Mesangial cell (primary cell): ENCODE measurements around the gene MYOG. TPM values are rescaled to one million over a fixed set of nuclear protein-coding genes. Genes with fewer than 3 reads are reported as not detected.

Source experiments
- total RNA-seq: library from RNA; depleted of rRNA; stranded (reverse); fragments of >200 nt; gene quantifications from 2 replicates; pipeline ENCODE4 v1.2.3, GENCODE V29; 2015

MYOG gene
- total RNA-seq: not detected in 2 replicates

GRCh38 chr1:203085528-203086406 lies at the start of gene MYOG:
MYOG (minus strand) TSS chr1:203086012; CDS start chr1:203085961, 51 bp downstream.

DNA sequence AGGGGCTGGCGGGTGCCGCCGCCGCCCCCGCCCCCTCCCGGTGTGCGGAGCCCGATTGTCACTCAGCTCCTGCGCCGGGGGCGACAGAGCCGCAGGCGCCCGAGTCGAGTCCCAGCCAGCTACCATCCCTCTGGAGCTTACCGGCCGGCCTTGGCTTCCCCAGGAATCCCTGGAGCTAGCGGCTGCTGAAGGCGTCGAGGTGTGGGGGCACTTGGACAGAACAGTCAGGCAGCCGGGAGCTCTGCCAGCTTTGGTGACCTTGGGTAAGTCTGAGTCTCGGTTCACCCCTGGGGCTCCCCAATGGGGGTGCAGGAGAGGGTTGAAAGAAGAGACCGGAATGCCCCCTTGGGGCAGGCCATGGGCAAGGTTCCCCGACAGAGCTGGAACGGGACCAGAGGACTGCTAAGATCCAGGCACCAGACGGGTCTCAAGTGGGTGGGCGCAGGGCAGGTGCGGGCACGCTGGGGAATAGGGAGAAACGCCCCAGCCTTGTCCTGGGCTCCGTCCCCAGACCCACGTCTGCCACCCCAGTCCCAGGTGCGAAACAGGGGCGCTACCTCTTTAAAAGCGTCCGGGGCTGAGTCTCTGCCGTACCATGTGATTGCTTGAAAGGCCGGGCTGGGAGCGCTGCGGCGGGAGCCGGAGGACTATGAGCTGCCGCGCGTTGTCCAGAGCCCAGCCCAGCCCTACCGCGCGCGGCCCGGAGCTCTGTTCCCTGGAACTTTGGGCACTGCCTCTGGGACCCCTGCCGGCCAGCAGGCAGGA lies 42.0 kb upstream of the MYOG start, which contains the start of gene ADORA1:
ADORA1 (plus strand) TSS at position 61 of the 765 bp plus-strand sequence. CDS start 1,116 bp downstream, outside the sequence.

Other genes with a start within 250 kb of the MYOG start
- gene RABIF, start 196.9 kb downstream of the MYOG start, total RNA-seq: 6.7 and 8.1 TPM in 2 replicates
- gene KLHL12, start 158.8 kb downstream of the MYOG start, total RNA-seq: 17.3 and 17.4 TPM in 2 replicates
- gene ADIPOR1, start 127.7 kb downstream of the MYOG start, total RNA-seq: 53.0 and 73.3 TPM in 2 replicates
- gene CYB5R1, start 118.8 kb downstream of the MYOG start, total RNA-seq: 26.4 and 29.3 TPM in 2 replicates
- gene TMEM183A, start 78.6 kb downstream of the MYOG start, total RNA-seq: 54.4 and 60.8 TPM in 2 replicates
- gene PPFIA4, start 59.5 kb downstream of the MYOG start, total RNA-seq: 0.38 and 0.98 TPM in 2 replicates
- 22.2 and 30.0 TPM in 2 replicates for gene ADORA1, start 41.7 kb upstream of the MYOG start, total RNA-seq
- not detected in 2 replicates for gene MYBPH, start 89.8 kb upstream of the MYOG start, total RNA-seq
- gene CHI3L1, start 100.7 kb upstream of the MYOG start, total RNA-seq: 0.65 and 14.7 TPM in 2 replicates
- gene CHIT1, start 143.7 kb upstream of the MYOG start, total RNA-seq: not detected in 2 replicates
- 5.5 and 14.5 TPM in 2 replicates for gene BTG2, start 219.5 kb upstream of the MYOG start, total RNA-seq